Mucosa of stomach (tissue), 1 donor: Measurements from ENCODE around the gene PSMD14.

Source experiments
- H3K27me3 ChIP-seq: one replicate; pipeline ENCODE4 v1.7.0; 2013; ENCODE audit warnings: mild to moderate bottlenecking, low read length; ENCODE audit not compliant: control insufficient read depth, insufficient read depth
- H3K36me3 ChIP-seq: one replicate; pipeline ENCODE4 v1.7.0; 2013; ENCODE audit warnings: low read length; ENCODE audit not compliant: control insufficient read depth, insufficient read depth
- H3K4me1 ChIP-seq: one replicate; pipeline ENCODE4 v1.7.0; 2013; ENCODE audit warnings: mild to moderate bottlenecking, low read length; ENCODE audit not compliant: control insufficient read depth, insufficient read depth
- H3K4me3 ChIP-seq: one replicate; pipeline ENCODE4 v1.7.0; 2013; ENCODE audit warnings: low read length
- H3K9ac ChIP-seq: one replicate; pipeline ENCODE4 v1.7.0; 2013; ENCODE audit warnings: mild to moderate bottlenecking, low read length, moderate library complexity
- H3K9me3 ChIP-seq: one replicate; pipeline ENCODE4 v1.7.0; 2013; ENCODE audit warnings: mild to moderate bottlenecking, low read length, moderate library complexity; ENCODE audit not compliant: control insufficient read depth
- donor health status: Pancreatic carcinoma.

The PSMD14 gene

DNA sequence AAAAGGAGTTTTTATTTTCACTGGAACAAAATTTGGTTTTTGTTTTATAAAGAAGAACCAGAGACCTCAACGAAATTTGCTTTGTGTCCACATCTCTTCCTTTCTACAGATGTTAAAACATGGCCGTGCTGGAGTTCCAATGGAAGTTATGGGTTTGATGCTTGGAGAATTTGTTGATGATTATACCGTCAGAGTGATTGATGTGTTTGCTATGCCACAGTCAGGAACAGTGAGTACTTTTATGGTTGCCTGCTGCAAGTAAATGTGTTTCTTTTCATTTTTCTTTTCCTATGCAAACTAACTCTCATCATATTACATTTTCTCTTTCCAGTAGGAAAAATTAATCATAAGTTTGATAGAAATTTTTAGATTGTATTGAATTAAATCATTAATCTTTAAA is 59.5 kb downstream of the PSMD14 start:
- H3K9ac ChIP-seq = no peak overlapping the region
- H3K4me3 ChIP-seq = no peak overlapping the region
- no peaks in the 10 kb centered on the region for H3K4me1 ChIP-seq
- H3K36me3 ChIP-seq = no peaks in the 10 kb centered on the region
- H3K27me3 ChIP-seq = no peaks in the 10 kb centered on the region
- H3K9me3 ChIP-seq = no peaks in the 10 kb centered on the region

DNA sequence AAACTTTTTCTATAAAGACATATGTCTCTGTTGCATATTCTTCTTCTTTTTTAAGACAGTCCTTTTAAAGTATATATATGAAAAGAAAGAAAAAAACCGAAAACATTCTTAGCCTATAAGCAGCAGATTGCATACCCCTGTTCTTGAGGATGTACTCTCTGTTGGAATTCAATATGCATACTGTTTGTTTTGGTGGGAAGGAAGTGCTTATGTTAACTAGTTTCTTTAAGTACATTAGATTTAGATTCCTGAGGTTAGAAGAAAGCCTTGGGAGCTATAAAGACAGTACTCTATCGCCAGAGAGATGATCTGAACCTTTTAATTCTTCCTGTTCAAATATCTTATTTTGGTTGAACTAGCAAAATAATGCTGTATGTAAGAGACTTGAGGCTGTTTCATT is 61.1 kb downstream of the PSMD14 start:
- no peaks in the 10 kb centered on the region for H3K36me3 ChIP-seq
- H3K9me3 ChIP-seq = no peaks in the 10 kb centered on the region
- no peaks in the 10 kb centered on the region for H3K27me3 ChIP-seq
- H3K9ac ChIP-seq = no peak overlapping the region
- no peak overlapping the region for H3K4me3 ChIP-seq
- H3K4me1 ChIP-seq = no peaks in the 10 kb centered on the region

DNA sequence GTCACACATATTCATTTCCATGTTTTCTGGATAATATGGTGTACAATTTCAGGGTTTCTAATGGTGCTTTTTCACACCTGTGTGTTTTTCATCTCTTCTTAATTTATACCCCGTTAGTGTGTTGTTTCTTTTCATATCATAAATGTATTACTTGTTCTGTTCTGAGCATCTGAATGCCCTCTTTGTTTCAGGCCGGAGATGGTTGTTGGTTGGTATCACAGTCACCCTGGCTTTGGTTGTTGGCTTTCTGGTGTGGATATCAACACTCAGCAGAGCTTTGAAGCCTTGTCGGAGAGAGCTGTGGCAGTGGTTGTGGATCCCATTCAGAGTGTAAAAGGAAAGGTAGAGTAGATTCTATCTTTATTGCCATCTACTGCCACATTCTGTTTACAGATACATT is 62.8 kb downstream of the PSMD14 start:
- Histone ChIP-seq H3K4me3 (no peak overlapping the region), H3K4me1 (no peaks in the 10 kb centered on the region), H3K9me3 (no peaks in the 10 kb centered on the region), H3K36me3 (no peaks in the 10 kb centered on the region), H3K27me3 (no peaks in the 10 kb centered on the region), H3K9ac (no peak overlapping the region)

DNA sequence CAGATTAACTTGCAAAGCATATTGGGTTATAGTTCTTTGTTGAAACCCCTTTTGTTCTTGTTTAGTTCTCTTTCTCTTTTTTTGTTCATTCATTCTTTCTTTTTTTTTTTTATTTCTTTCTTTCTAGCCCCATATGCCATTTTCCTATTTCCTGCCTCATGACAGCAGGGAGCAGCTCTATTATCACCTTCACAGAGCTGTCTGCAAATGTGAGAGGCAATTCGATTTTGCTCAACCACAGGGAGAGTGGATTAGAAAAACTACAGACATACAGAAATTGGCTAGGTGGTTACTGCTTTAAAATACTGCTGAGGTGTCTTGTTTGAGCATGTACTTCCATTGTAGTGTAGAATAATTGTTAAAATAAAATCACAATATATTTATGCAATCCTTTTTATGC is 63.6 kb downstream of the PSMD14 start:
- Histone ChIP-seq H3K9ac (no peak overlapping the region), H3K36me3 (no peaks in the 10 kb centered on the region), H3K9me3 (no peaks in the 10 kb centered on the region), H3K4me3 (no peak overlapping the region), H3K4me1 (no peaks in the 10 kb centered on the region), H3K27me3 (no peaks in the 10 kb centered on the region)

DNA sequence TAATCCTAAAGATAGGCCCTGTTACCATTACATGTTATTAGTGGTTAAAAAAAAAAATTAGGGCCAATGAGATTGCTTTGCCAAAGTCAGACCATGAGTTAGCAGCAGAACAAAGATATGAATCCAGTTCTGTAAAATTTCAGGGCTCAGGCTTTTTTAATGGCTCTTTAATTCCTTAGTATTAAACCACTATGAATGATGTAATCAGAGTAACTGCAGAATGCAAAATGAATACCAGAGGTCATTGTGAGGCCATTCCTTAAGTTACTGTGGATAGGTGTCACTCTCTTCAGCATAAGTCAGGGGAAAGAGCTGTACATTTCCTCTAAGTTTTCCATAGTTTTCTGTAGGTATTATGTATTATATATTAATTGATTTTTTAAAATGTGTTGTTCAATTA is 65.7 kb downstream of the PSMD14 start:
- Histone ChIP-seq H3K27me3 (no peaks in the 10 kb centered on the region), H3K4me3 (no peak overlapping the region), H3K36me3 (no peaks in the 10 kb centered on the region), H3K9me3 (no peaks in the 10 kb centered on the region), H3K9ac (no peak overlapping the region), H3K4me1 (no peaks in the 10 kb centered on the region)

DNA sequence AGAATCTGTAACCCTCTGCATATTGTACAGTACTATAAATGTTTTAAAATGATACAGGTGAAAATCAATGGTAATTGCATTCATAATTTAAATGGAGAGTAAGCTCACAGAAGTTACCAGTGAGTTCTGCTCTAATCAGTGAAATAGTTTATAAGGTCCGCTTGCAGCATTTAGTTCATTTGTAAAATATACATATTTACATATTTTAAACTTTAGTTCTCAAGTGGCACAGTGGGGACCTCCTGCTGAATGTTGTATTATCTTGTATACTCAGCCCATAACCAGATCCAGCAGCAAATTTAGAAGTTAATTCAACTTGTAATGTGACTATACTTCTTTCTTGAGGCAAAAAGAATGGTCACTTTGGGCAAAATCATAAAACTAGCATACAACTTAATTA is 66.2 kb downstream of the PSMD14 start:
- H3K9ac ChIP-seq = no peak overlapping the region
- no peaks in the 10 kb centered on the region for H3K9me3 ChIP-seq
- H3K36me3 ChIP-seq = no peaks in the 10 kb centered on the region
- H3K4me1 ChIP-seq = no peaks in the 10 kb centered on the region
- no peak overlapping the region for H3K4me3 ChIP-seq
- no peaks in the 10 kb centered on the region for H3K27me3 ChIP-seq

DNA sequence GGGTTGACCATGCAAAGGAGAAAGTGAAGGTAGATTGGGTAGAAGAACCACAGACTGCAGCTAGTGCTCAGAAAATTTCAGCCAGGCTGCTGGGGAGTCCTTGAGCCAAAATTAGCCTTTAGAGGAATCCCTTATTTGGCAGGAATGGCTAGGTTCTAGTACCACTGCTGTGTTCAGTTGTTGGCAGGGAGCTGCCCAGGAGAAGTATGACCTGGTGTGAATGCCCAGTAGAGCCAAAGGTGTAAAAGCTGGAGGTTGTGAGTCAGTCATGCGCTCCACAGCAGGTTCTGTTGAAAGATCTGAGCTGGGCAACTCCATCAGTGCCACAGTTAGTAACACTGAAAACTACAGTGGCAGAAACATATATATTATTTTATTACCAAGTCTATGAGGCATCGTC is 71.5 kb downstream of the PSMD14 start:
- no peak overlapping the region for H3K4me3 ChIP-seq
- no peaks in the 10 kb centered on the region for H3K27me3 ChIP-seq
- H3K9ac ChIP-seq = no peak overlapping the region
- H3K4me1 ChIP-seq = no peaks in the 10 kb centered on the region
- H3K9me3 ChIP-seq = no peaks in the 10 kb centered on the region
- no peaks in the 10 kb centered on the region for H3K36me3 ChIP-seq

DNA sequence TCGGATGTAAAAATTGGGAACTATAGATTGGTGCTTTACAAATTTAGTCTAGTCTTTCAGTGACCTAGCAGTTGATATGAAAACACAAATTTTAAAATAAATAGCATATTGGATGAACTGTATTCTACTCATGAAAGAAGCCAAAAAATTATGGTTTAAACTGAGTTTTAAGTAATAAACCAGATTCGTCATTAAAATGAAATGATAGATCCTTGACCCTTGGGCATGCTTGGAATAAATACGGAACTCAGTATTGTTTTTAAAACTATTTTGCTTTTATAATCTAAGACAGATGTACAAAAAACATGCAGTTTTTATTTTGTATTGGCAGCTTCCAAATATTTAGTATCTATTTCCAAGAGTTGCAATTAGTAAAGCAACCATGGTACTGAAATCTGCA is 73.3 kb downstream of the PSMD14 start:
- H3K36me3 ChIP-seq = no peaks in the 10 kb centered on the region
- H3K9ac ChIP-seq = no peak overlapping the region
- H3K4me1 ChIP-seq = no peaks in the 10 kb centered on the region
- no peaks in the 10 kb centered on the region for H3K9me3 ChIP-seq
- H3K27me3 ChIP-seq = no peaks in the 10 kb centered on the region
- no peak overlapping the region for H3K4me3 ChIP-seq

DNA sequence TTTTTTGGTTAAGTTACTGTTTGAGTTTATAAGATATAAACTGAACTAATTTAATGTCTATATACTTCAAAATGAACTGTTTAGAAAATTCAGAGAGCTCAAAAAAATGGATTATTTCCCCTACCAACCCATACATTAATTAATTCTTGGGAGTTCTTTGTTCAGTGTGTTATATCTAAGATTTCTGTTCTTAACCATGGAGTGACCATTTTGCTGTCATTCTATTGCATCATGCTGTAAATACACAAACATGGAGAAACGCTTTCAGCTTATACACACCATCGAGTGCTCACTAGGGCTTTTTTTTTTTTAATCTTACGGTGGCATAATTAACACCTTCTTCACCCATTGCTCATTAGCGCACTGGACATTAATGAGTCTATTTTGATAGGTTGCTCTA is 74.5 kb downstream of the PSMD14 start:
- Histone ChIP-seq H3K27me3 (no peaks in the 10 kb centered on the region), H3K4me3 (no peak overlapping the region), H3K9me3 (no peaks in the 10 kb centered on the region), H3K9ac (no peak overlapping the region), H3K36me3 (no peaks in the 10 kb centered on the region), H3K4me1 (no peaks in the 10 kb centered on the region)

DNA sequence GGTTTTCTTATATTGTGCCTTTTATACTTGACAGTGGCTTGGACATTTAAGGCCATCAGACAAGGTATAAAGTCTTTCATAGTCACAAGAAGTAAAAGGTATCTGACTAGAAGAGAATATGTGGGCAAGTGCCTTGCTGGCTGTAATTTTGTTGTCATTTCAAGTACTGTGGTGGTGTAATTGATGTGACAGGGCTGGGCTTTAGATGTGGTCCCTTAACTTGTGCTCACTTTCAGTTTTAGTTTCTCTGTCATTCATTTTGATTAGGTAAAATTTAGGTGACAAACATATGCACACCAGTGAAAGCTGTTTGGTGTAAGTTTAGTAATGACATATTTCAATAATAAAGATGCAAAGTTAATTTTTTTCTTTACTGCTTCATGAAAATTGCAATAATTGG is 76.6 kb downstream of the PSMD14 start:
- Histone ChIP-seq H3K4me3 (no peak overlapping the region), H3K9me3 (no peaks in the 10 kb centered on the region), H3K4me1 (no peaks in the 10 kb centered on the region), H3K27me3 (no peaks in the 10 kb centered on the region), H3K9ac (no peak overlapping the region), H3K36me3 (no peaks in the 10 kb centered on the region)

DNA sequence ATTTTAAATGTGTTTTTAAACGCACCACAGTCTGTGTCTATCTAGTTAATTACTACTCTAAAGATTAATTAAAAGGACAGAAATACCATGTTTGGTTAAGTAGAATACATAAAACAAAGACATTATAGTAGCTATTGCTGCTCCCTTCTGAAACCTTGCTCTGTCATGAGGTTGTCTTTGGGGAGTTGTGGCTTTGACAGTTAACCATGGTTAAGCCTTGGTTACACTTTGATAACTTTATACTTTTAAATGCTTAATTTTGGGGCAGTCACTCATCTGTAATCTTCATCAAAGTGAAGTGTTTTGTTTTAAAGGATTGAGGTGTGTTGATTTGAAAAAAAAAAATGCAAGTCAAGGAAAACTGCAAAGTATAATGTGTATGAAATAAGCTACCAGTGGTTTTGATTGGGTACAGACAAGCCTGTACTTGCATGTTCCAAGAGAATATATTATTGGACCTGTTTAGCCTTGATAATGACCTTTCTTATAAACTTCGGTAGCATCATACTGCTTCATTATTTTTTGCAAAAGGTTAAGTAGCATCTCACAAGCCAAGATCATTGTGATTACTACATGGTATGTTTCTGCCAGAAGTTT is 78.1 kb downstream of the PSMD14 start:
- Histone ChIP-seq H3K9ac (no peak overlapping the region), H3K27me3 (no peaks in the 10 kb centered on the region), H3K4me3 (no peak overlapping the region), H3K4me1 (no peaks in the 10 kb centered on the region), H3K36me3 (no peaks in the 10 kb centered on the region), H3K9me3 (no peaks in the 10 kb centered on the region)

DNA sequence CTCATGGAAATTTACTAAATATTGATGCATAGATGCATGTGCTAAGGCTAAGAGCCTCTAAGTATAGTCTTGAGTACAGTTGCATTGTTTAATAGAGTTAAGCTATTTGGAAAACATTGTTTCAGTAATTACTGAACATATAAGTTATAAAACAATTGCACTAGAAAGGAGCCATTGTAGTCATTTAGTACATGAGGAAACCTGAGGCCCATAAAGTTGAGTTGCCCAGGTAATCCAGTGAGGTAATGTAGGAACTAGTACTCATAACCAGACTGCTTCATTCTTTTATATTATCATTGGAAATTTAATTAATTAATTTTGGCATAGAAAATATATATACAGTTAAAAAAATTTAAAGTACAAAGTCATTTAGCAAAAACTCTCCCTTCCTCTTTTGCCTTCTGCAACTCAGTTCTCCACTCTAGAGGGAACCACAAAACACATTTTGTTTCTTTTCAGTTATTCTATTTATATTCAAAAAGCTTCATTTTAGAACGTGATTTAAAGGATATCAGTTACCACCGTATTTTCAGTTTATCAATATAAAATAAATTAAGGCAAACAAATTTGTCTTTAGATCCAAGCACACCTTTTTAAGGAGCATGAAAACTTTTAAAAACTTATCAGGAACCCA is 80.0 kb downstream of the PSMD14 start:
- no peak overlapping the region for H3K9ac ChIP-seq
- H3K4me1 ChIP-seq = no peaks in the 10 kb centered on the region
- no peaks in the 10 kb centered on the region for H3K36me3 ChIP-seq
- no peaks in the 10 kb centered on the region for H3K27me3 ChIP-seq
- no peak overlapping the region for H3K4me3 ChIP-seq
- H3K9me3 ChIP-seq = no peaks in the 10 kb centered on the region
